ENCODE results near the gene KRTAP11-1.

Gene KRTAP11-1

DNA sequence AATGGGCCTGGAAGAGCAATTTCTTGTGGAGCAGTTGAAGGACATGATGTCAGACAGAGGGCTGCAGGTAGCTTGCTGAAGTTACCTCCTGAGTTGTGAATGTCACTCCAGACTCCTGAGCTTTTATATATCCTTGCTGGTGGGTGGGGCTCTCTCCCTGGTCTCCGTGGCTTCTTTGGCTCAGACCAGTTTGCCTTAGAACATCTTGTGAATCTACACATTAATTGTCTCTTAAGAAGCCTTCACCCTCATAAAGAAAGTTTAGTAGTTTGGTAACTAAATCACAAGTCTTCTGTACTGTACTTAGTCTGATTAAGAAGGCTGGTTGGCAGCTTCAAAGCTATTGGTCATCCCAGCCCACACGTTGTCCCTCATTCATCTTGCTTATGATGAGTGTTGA is at the start of gene KRTAP11-1:
TSS of gene KRTAP11-1 (minus strand) at position 101 of the 400 bp plus-strand sequence. CDS start at position 45, 56 bp downstream.
- no peak for DNase-seq

DNA sequence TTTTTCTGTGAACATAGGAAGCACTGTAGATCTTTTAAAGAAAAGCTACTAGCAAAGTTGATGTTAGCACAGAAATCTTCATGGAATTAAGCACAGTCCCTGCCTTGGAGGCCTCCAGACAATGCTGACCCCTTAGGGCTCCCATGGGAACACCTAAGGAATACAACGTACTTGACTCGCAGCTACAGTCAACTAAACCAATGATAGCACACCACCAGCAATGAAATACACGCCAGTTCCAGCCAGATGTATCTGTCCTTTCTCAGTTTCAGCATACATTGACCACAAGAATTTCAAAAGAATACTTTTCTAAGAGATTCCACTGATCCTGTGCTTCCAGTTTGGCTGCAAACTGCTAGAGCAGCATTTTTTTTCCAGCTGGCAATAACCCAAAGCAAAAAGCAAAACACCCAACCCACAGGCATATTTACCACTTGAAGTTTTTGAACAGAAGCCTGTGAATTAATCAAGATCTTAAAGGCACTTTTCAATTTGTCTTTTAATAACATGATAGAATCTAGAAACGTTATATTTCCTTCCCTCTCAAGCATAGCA is 42.8 kb upstream of the KRTAP11-1 start:
- DNase-seq, result no peak

DNA sequence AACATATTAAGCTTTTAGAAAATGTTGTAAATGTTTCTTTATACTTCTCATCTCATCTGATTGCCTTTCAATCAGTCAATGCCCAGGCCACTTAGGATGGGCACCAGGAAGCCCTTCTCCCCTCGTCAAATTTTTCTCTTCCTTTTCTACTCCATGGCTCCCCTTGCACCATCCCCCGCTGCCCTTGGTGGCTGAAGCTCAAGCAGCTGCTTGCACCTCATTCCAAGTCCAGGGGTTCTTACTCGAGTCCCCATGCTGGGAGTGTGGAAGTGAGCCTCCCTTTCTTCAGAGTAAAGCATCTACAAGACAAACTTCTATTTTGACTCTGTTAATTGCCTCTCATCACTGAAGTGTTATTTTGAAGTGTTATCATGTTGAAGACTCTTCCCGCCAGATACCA is 39.7 kb upstream of the KRTAP11-1 start:
- no peak for DNase-seq

DNA sequence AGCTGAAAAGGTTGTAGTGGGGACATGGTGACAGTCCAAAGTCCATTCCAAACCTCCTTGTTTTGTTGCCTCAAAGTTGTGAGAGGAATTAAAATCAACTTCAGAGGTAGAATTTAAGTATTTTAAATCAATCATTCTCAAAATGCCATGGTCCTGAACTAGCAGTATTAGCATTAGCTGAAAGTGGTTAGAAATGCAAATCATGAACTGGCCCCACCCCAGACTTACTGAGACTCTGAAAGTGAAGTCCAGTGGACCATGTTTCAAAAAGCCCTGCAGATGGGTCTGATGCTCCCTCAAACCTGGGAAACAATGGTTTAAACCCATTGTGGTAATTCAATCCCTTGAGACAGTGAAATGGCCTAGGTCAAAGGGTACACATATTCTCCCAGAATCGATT is 36.2 kb upstream of the KRTAP11-1 start:
- DNase-seq, result no peak

DNA sequence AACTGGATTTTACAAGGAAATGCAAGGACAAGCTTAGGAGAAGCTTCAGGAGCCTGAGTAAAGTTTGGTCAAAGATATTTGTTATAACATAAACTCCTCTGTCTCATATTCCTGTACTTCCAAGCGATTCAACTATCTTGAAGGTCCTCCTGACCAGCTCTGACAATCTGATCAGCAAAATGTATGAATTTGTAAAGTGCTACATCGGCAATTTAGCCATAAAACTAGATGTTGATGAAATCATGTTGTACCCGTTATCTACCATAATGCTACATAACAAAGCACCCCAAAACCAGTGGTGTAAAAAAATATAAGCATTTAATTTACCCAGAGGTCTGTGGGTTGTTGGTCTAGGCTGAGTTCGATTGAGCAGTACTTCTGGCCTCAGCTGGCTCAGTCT is 19.5 kb upstream of the KRTAP11-1 start:
- no peak for DNase-seq

- DNase-seq, result no peak
Observed at GRCh38 chr21:30882866-30883597, 1.7 kb upstream of the KRTAP11-1 start.

DNA sequence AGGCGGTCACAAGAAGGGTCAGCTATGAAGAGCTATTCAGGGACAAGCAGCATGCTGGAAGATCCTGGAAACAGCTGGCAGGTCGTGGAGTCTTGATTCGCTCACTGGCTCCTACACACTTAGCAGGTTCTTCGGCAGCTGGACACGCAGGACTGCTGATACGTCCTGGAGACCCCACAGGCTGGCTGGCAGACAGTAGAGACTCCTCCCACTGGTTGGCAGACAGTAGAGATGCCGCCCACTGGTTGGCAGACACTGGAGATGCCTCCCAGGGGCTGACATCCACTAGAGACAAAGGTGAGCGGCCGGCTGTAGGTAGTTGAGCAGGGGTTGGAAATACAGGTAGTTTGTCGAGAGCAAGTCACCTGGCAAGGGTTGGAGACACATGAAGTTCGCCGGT is 466 bp downstream of the KRTAP11-1 start:
- no peak for DNase-seq

GRCh38 chr21:30874526-30874925 is 6.9 kb downstream of the KRTAP11-1 start:
- DNase-seq, result no peak

DNA sequence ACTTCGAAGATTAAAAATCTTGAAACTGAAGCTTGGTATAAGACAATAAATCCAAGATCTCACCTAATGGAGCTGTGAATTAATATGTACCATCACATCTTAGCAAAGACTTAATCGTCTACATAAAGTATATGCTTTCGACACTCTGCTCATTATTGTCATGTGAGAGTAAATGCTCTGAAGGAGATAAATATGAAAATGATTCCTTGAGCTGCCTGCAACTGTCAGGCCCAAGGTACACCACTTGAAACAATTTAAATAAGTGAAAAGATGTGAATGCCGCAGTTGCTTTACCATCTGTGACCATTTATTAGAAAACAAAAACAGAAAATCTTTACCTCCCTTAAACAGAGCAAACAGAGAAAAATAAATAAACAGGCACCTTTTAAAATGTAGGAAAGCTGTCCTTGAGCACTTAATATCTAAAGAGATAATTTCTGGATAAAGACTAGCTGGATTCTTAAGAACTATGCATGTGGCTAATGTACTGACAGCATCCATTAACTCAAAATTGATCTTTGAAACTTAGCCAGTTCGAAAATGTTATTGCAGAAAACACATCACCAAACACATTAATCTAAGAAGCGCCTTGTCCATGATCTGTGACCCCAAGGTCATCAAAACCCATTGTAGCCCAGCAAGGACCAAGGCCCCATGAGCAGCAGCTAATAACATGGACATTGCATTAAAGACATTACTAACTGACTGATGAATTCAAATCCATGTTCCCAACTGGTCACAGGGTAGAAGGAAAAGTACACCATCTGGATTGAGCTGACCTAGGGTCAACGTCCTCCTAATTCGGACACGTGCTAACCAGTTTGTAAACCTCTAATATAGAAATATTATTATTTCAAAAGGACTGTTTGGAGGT is 33.5 kb downstream of the KRTAP11-1 start:
- no peak for DNase-seq

DNA sequence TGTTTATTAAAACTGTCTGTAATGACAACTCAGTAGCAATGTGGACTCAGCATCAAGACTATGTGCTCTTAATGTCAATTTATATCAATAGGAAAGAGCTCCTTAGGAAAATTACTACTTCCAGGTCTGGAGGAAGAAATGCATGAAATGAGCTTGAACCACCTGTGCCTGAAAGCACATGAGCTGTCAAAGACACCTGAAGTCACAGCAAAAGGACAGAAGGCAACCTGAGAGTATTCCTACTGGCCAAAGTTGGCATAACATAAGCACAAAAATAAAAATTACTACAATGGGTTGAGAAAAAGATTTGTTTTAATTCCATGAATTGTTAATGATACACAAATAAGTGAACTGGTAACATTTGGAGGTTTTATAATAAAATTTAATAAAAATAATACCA is 38.4 kb downstream of the KRTAP11-1 start:
- DNase-seq, result no peak

DNA sequence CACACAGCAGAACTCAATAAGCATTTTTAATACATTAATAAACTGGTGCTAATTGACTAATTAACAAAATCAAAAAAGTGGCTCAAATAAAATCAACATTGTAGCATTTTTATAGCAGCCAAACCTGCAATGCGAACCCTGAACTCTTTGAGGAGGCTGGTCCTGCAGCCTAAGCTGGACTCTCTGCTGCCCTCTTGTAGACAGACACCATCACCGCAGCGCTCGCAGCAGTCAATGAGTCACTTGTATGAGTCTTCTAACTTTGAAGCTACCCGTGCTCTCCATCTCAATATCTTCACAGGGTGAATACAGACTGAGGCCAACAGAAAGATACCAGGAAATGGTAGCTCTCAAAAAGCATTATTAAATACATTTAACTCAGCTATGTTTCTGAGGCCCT is 42.1 kb downstream of the KRTAP11-1 start:
- DNase-seq, result no peak

- no peak for DNase-seq
Observed at GRCh38 chr21:30838536-30838935, 42.8 kb downstream of the KRTAP11-1 start.

DNA sequence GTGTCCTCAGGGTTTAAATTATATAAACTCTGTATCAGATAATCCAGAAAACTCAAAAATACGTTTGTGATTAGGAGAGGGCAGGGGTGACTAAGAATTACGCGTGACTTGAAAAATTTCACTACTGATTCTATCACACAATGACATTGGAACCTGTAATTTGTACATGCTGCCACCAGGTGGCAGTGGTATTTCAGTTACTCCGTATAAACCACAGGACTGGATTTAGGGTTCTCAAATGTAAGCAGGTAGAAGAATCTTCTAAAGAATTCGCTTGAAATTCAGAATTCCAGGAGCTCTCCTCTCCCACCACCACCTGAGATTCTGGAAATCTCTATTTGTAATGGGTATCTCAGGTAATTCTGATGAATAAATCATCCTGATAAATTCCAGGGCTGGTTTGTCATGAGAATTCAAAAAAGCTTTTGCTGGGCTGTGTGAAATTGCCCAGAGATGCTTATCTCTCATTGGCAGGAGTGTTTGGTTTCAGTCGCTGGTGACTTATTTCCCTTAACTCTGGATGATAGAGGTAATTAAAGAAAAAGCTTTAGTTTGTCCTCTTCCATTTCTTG is 50.1 kb downstream of the KRTAP11-1 start:
- DNase-seq, result no peak
